Measurements from ENCODE around the gene UNC93A.

GRCh38 chr6:167338541-167339117 lies 47.5 kb downstream of the UNC93A start:
- no peak for TF ChIP-seq CTCF (IDR thresholded peaks at IDR 0.05; ENCODE audit: insufficient read depth, low read length, poor library complexity, severe bottlenecking)
- TF ChIP-seq EZH2phosphoT487 (conservative IDR thresholded peaks at IDR 0.05; ENCODE audit: low read length) = no peak

Data from SU-DHL-6 (cell line).